ENCODE data around the gene MCM3AP.

The MCM3AP gene

DNA sequence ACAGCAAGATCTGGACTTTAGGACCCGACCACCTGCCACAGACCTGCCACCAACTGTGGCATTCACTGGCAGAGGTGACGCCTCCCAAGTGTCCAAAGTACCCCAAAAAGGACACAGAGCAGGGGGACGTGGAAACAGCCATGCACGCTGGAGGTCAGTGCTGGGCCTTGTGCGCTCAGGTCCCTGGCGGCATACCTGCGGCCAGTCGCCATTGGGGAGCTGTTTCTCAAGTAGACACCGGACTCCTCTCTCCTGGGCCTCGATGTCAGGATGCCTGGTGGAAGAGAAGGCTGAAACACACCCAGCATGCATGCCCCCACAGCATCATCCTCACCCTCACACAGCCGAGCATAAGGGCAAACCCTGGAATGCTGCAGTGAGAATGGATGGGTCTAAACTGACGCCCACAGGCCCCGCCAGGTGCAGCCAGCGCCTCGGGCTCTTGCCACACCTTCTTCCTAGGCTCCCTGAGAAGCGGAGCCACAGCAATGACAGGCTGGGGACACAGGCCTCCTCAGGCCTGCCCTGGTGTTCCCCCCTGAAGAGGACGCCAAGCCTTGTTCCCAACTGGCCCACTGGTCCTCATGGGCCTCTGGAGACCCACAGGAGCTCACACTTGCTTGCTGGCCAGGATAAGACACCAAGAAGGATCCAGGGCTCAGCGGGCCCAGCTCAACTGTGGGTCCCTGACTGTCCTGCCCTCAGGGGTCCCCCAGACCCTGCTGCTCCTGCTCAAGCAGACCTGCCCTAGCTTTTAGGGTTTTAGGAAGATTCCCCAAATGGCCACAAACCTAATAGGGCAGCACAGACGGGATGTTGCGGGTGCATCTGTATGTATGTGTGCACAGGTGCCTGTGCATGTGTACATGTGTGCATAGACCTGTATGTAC is 93.5 kb downstream of the MCM3AP start:
- in situ Hi-C loops (cut with MboI; ENCODE audit: low sequenced_read_pairs, unreplicated experiment) = no loop called here
- no peak for DNase-seq (ENCODE audit: low spot score)
- TF ChIP-seq, protein P1, sequence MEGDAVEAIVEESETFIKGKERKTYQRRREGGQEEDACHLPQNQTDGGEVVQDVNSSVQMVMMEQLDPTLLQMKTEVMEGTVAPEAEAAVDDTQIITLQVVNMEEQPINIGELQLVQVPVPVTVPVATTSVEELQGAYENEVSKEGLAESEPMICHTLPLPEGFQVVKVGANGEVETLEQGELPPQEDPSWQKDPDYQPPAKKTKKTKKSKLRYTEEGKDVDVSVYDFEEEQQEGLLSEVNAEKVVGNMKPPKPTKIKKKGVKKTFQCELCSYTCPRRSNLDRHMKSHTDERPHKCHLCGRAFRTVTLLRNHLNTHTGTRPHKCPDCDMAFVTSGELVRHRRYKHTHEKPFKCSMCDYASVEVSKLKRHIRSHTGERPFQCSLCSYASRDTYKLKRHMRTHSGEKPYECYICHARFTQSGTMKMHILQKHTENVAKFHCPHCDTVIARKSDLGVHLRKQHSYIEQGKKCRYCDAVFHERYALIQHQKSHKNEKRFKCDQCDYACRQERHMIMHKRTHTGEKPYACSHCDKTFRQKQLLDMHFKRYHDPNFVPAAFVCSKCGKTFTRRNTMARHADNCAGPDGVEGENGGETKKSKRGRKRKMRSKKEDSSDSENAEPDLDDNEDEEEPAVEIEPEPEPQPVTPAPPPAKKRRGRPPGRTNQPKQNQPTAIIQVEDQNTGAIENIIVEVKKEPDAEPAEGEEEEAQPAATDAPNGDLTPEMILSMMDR (IDR thresholded peaks at IDR 0.05; ENCODE audit: borderline replicate concordance, control extremely low read depth, extremely low read depth, insufficient read depth, missing control alignments) = no peak

DNA sequence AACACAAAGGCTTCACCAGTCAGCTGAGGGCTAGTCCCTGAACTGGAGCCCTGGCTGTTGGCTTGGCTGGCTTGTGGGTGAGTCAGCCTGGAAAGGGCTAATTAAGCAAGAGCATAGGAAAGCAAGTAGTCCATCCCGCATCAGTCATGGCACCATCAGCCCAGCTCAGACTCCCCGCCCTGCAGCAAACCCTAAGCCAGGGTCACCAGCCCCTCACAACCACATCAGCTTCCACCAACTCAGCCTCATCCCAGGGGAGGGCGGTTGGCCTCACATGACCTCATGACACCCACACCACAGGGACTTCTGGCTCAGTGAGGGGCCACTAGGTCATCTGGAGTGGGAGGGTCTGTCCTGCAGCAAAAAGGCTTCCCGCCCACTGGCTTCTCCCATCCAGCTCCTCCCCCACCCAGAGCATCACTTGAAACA is 94.1 kb downstream of the MCM3AP start:
- TF ChIP-seq, protein P1 (IDR thresholded peaks at IDR 0.05; ENCODE audit: borderline replicate concordance, control extremely low read depth, extremely low read depth, insufficient read depth, missing control alignments) = no peak
- DNase-seq (ENCODE audit: low spot score) = no peak
- in situ Hi-C loops (cut with MboI; ENCODE audit: low sequenced_read_pairs, unreplicated experiment) = no loop called here

DNA sequence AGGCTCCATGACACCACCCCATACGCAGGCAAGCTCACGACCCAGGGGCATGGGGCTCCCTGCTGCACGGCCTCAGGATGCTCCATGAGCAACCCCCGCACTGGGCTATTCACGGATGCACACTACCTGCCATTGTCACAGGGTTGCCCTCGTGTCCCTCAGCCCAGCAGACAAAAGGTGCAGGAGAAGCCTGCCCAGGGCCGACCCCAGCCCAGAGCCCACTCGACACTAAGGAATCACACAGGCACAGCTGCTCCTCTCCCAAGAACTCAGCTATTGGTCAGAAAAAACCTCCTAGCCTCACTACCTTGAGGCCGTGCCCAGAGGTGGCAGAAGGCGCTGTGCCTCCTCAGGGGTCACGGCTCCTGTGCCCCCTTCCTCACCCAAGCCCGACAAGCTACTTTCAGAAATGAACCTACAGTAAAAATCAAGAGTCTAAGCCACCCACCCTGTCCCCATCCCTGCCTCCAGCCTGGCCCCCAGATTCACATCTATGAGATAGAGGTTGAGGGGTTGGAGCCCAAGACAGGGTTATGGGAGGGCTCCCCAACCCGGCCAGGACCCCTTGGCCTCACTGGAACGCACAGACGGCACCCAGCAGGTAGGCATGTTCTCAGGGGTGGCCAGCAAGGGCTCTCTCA is 94.8 kb downstream of the MCM3AP start:
- TF ChIP-seq, protein P1 (IDR thresholded peaks at IDR 0.05; ENCODE audit: borderline replicate concordance, control extremely low read depth, extremely low read depth, insufficient read depth, missing control alignments) = no peak
- in situ Hi-C loops (cut with MboI; ENCODE audit: low sequenced_read_pairs, unreplicated experiment) = no loop called here
- no peak for DNase-seq (ENCODE audit: low spot score)

DNA sequence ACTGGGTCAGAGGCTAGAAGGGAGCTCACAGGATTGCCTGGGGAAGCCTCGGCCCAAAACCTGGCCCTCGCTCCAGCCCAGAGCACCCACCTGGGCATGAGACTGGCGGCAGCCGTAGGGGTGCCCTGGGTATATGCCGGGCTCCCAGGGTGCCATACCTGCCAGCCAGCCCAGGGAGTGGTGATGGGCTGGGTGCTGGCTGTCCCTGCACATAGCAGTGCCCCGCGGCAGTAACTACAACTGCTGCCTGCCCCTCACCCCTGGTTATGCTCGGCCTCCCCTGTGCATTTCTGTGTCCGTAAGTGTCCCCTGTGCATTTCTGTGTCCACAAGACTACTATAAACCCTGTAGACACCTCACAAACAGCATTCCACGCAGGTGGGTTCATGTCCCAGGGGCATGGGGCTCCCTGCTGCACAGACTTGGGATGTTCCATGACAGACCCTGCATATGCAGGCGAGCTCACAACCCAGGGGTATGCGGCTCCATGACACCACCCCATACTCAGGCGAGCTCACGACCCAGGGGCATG is 95.4 kb downstream of the MCM3AP start:
- no peak for DNase-seq (ENCODE audit: low spot score)
- in situ Hi-C loops (cut with MboI; ENCODE audit: low sequenced_read_pairs, unreplicated experiment) = no loop called here
- TF ChIP-seq, protein P1 (IDR thresholded peaks at IDR 0.05; ENCODE audit: borderline replicate concordance, control extremely low read depth, extremely low read depth, insufficient read depth, missing control alignments) = no peak

DNA sequence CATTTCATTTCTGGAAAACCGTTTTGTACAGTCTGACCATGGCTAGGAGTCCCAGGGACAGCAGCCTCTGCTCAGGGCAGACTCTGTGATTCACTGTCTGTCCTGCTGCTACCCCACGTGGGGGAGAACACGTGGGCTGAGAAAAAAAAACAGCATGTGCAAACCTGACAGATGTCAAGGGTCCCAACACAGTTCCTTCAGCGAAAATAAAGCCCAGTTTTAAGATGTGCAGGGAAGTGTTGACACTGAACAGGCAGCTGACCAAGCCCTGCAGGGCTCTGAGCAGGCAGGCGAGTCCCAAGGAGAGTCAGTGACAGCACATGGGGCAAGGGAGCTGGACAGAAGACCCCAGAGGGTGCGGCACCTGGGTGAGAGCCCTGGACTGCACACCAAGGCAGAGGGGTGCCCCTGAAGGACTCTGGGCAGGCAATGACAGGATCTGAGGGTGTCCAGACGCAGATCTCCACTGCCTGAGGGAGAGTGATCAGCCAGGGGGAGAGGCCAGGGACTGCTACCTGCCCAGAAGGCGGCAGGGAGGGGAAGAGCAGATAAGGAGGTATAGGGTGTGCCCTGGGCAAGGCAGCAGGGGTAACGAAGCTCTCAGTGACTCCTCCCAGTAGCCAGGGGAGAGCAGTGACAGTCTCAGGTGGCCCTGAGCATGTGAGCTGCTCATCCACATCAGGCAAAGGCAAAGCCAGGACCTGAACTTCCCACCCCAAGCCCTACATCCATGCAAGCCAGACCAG is 96.0 kb downstream of the MCM3AP start:
- TF ChIP-seq, protein P1 (IDR thresholded peaks at IDR 0.05; ENCODE audit: borderline replicate concordance, control extremely low read depth, extremely low read depth, insufficient read depth, missing control alignments) = no peak
- no peak for DNase-seq (ENCODE audit: low spot score)
- in situ Hi-C loops (cut with MboI; ENCODE audit: low sequenced_read_pairs, unreplicated experiment) = no loop called here

Data from GM13976 (cell line).